SK-N-SH treated with all-trans-retinoic acid at 6 μM for 48 hours (cell line): Measurements from ENCODE around the gene LCORL.
"Not testable (repeated sequence)": the region's sequence is repeated elsewhere in the genome, so short reads cannot be mapped to it uniquely, and the experiment has no call there.

Experiments
- ATAC-seq: fragments of 200-7000 bp; cut with Tn5 transposase; 3 replicates; pipeline ENCODE4 v1.9.1; 2020; ENCODE audit warnings: mild to moderate bottlenecking, moderate library complexity
- ARNTL ChIP-seq: fragments of 450-650 bp; formaldehyde crosslinking; IDR thresholded peaks from 2 replicates; pipeline ENCODE4 v1.5.0; 2020; ENCODE audit warnings: low read depth, mild to moderate bottlenecking, moderate library complexity, borderline replicate concordance
- BACH2 ChIP-seq: fragments of 250-450 bp; sonication (Bioruptor Pico); IDR thresholded peaks from 2 replicates; pipeline ENCODE4 v1.9.0; 2021; ENCODE audit warnings: mild to moderate bottlenecking, borderline replicate concordance
- CSDC2 ChIP-seq: fragments of 250-450 bp; sonication (Bioruptor Pico); IDR thresholded peaks from 2 replicates; pipeline ENCODE4 v1.5.0; 2020; ENCODE audit warnings: mild to moderate bottlenecking, moderate library complexity
- ESRRG ChIP-seq: fragments of 250-450 bp; sonication (Bioruptor Pico); IDR thresholded peaks from 2 replicates; pipeline ENCODE4 v1.6.1; 2021; ENCODE audit warnings: mild to moderate bottlenecking
- ISL1 ChIP-seq: fragments of 250-450 bp; sonication (Bioruptor Pico); IDR thresholded peaks from 2 replicates; pipeline ENCODE4 v2.1.2; 2022; ENCODE audit warnings: mild to moderate bottlenecking, moderate library complexity
- PPARA ChIP-seq: fragments of 250-450 bp; sonication (Bioruptor Pico); IDR thresholded peaks from 2 replicates; pipeline ENCODE4 v1.5.0; 2020; ENCODE audit warnings: mild to moderate bottlenecking, borderline replicate concordance
- SNAI2 ChIP-seq: fragments of 250-450 bp; sonication (Bioruptor Pico); IDR thresholded peaks from 2 replicates; pipeline ENCODE4 v1.5.0; 2020; ENCODE audit warnings: mild to moderate bottlenecking, moderate library complexity
- TCF4 ChIP-seq: fragments of 250-450 bp; sonication (Bioruptor Pico); IDR thresholded peaks from 2 replicates; pipeline ENCODE4 v1.8.0; 2021; ENCODE audit warnings: mild to moderate bottlenecking, moderate library complexity, borderline replicate concordance
- TOX ChIP-seq: fragments of 250-450 bp; sonication (Bioruptor Pico); IDR thresholded peaks from 2 replicates; pipeline ENCODE4 v1.8.0; 2021; ENCODE audit warnings: mild to moderate bottlenecking, moderate library complexity, borderline replicate concordance
- ZC3H10 ChIP-seq: fragments of 250-450 bp; sonication (Bioruptor Pico); IDR thresholded peaks from 2 replicates; pipeline ENCODE4 v1.5.1; 2021; ENCODE audit warnings: mild to moderate bottlenecking, moderate library complexity
- ZFP3 ChIP-seq: fragments of 250-450 bp; sonication (Bioruptor Pico); IDR thresholded peaks from 2 replicates; pipeline ENCODE4 v1.5.0; 2020; ENCODE audit warnings: mild to moderate bottlenecking, moderate library complexity
- ZFP30 ChIP-seq: fragments of 450-650 bp; formaldehyde crosslinking; IDR thresholded peaks from 2 replicates; pipeline ENCODE4 v1.5.0; 2022; ENCODE audit warnings: mild to moderate bottlenecking, moderate library complexity
- ZNF565 ChIP-seq: fragments of 450-650 bp; formaldehyde crosslinking; conservative IDR thresholded peaks from 2 replicates; pipeline ENCODE4 v1.5.0; 2020; ENCODE audit warnings: low read depth, mild to moderate bottlenecking, moderate library complexity
- ZNF70 ChIP-seq: fragments of 450-650 bp; formaldehyde crosslinking; IDR thresholded peaks from 2 replicates; pipeline ENCODE4 v1.5.0; 2020; ENCODE audit warnings: mild to moderate bottlenecking, moderate library complexity
- ZNF8 ChIP-seq: fragments of 450-650 bp; formaldehyde crosslinking; IDR thresholded peaks from 2 replicates; pipeline ENCODE4 v1.5.0; 2020; ENCODE audit warnings: mild to moderate bottlenecking, moderate library complexity
- TF ChIP-seq, protein P1 (sequence below): fragments of 250-450 bp; sonication (Bioruptor Pico); IDR thresholded peaks from 2 replicates; pipeline ENCODE4 v1.5.0; 2020; ENCODE audit warnings: mild to moderate bottlenecking, moderate library complexity
- TF ChIP-seq, protein P2 (sequence below): fragments of 250-450 bp; sonication (Bioruptor Pico); IDR thresholded peaks from 2 replicates; pipeline ENCODE4 v1.5.1; 2020; ENCODE audit warnings: low read depth, mild to moderate bottlenecking, moderate library complexity
- TF ChIP-seq, protein P3 (sequence below): fragments of 250-450 bp; sonication (Bioruptor Pico); IDR thresholded peaks from 2 replicates; pipeline ENCODE4 v1.8.0; 2020; ENCODE audit warnings: mild to moderate bottlenecking, moderate library complexity, borderline replicate concordance
- TF ChIP-seq, protein P4 (sequence below): fragments of 250-450 bp; sonication (Bioruptor Pico); IDR thresholded peaks from 2 replicates; pipeline ENCODE4 v1.5.1; 2021; ENCODE audit warnings: mild to moderate bottlenecking, moderate library complexity
- TF ChIP-seq, protein P5 (sequence below): fragments of 250-450 bp; sonication (Bioruptor Pico); IDR thresholded peaks from 2 replicates; pipeline ENCODE4 v1.8.0; 2021; ENCODE audit warnings: low read depth, mild to moderate bottlenecking, moderate library complexity, borderline replicate concordance

The LCORL gene

DNA sequence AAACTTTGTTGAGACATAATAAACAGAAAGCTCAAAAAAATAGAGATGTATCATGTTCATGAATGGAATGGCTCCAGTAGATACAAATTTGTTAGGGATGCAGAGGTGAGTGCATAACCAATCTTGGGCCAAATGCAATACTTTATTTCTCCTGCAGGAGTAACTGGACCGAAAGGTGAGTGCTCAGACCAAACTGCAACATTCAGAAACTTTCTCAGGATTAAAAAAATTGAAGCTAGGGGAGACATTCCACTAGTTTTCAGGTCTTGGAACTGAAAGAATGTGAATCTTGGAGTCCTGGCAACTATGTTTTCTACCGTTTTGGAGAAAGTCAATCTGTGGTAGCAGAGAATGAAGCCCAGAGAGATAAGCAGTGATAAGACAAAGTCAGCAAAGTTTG is 21.2 kb upstream of the LCORL start (continued):
- TF ChIP-seq ISL1 (no peak), CSDC2 (CRISPR knock-in tag) (no peak), ZNF565 (CRISPR knock-in tag) (no peak), TOX (CRISPR knock-in tag) (no peak)

DNA sequence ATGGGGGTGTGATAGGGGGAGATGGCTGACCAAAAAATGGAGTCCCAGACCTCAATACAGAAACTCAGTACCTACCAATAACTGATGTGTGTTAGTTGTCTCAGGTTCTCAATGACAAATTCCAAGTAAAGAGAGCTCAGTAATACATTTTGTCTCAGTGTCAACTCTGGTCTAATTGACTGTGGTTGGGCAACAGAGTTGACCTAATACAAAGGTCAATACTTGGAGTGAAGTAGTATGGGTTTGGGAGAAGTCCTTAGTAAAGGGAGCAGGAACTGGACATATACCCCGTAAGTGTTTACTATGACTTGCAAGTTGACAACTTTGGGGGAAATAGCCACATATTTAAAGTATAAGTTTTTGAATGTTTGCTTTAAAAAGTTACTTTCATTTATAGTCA is 20.5 kb upstream of the LCORL start:
- ATAC-seq = no peak
- TF ChIP-seq PPARA (no peak), ZFP30 (no peak), ARNTL (CRISPR knock-in tag) (no peak), ESRRG (CRISPR knock-in tag) (no peak), ZNF565 (CRISPR knock-in tag) (no peak), ZNF8 (no peak), ZNF70 (CRISPR knock-in tag) (no peak)
- TF ChIP-seq, protein P1, sequence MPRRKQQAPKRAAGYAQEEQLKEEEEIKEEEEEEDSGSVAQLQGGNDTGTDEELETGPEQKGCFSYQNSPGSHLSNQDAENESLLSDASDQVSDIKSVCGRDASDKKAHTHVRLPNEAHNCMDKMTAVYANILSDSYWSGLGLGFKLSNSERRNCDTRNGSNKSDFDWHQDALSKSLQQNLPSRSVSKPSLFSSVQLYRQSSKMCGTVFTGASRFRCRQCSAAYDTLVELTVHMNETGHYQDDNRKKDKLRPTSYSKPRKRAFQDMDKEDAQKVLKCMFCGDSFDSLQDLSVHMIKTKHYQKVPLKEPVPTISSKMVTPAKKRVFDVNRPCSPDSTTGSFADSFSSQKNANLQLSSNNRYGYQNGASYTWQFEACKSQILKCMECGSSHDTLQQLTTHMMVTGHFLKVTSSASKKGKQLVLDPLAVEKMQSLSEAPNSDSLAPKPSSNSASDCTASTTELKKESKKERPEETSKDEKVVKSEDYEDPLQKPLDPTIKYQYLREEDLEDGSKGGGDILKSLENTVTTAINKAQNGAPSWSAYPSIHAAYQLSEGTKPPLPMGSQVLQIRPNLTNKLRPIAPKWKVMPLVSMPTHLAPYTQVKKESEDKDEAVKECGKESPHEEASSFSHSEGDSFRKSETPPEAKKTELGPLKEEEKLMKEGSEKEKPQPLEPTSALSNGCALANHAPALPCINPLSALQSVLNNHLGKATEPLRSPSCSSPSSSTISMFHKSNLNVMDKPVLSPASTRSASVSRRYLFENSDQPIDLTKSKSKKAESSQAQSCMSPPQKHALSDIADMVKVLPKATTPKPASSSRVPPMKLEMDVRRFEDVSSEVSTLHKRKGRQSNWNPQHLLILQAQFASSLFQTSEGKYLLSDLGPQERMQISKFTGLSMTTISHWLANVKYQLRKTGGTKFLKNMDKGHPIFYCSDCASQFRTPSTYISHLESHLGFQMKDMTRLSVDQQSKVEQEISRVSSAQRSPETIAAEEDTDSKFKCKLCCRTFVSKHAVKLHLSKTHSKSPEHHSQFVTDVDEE (CRISPR knock-in tag) = no peak

DNA sequence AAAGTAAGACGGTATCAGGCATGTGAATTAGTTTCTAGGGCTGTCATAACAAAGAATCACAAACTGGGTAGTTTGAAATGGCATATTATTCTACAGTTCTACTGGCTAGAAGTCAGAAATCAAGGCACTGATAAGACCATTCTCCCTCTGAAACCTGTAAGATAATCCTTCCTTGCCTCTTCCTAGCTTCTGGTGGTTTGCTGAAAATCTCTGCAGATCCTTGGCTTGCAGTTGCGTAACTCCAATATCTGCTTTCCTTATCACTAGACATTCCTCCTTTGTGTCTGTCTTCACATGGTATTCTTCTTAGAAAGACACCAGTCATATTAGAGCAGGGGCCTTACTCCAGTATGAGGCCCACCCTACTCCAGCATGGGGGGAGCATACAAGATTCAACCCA is 19.6 kb upstream of the LCORL start:
- no peak for ATAC-seq
- TF ChIP-seq ISL1 (no peak), ESRRG (CRISPR knock-in tag) (no peak), ZFP30 (no peak), ZFP3 (CRISPR knock-in tag) (no peak), SNAI2 (CRISPR knock-in tag) (no peak), ARNTL (CRISPR knock-in tag) (no peak)
- TF ChIP-seq, protein P1 (CRISPR knock-in tag) = no peak
- TF ChIP-seq, protein P2, sequence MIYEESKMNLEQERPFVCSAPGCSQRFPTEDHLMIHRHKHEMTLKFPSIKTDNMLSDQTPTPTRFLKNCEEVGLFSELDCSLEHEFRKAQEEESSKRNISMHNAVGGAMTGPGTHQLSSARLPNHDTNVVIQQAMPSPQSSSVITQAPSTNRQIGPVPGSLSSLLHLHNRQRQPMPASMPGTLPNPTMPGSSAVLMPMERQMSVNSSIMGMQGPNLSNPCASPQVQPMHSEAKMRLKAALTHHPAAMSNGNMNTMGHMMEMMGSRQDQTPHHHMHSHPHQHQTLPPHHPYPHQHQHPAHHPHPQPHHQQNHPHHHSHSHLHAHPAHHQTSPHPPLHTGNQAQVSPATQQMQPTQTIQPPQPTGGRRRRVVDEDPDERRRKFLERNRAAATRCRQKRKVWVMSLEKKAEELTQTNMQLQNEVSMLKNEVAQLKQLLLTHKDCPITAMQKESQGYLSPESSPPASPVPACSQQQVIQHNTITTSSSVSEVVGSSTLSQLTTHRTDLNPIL (CRISPR knock-in tag) = no peak

DNA sequence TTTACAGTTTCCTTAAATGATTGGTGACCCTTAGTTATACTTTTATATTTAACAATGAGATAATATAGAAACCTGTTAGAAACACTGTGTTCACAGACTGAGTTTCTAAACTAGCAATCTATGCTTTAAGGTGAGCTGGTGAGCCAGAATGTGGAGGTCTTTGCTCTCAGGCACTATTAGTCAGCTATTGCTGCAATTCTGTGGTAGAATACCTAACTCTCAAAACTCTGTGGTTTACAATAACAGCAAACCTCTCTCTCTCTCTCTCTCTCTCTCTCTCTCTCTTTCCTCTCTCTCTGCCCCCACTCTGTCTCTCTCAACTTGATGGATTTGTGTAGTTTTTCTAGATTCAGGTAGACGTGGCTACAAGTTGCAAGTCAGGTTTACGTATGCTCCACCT is 17.6 kb upstream of the LCORL start:
- TF ChIP-seq ESRRG (CRISPR knock-in tag) = no peak
- no peak for TF ChIP-seq BACH2 (CRISPR knock-in tag)
- TF ChIP-seq, protein P3, sequence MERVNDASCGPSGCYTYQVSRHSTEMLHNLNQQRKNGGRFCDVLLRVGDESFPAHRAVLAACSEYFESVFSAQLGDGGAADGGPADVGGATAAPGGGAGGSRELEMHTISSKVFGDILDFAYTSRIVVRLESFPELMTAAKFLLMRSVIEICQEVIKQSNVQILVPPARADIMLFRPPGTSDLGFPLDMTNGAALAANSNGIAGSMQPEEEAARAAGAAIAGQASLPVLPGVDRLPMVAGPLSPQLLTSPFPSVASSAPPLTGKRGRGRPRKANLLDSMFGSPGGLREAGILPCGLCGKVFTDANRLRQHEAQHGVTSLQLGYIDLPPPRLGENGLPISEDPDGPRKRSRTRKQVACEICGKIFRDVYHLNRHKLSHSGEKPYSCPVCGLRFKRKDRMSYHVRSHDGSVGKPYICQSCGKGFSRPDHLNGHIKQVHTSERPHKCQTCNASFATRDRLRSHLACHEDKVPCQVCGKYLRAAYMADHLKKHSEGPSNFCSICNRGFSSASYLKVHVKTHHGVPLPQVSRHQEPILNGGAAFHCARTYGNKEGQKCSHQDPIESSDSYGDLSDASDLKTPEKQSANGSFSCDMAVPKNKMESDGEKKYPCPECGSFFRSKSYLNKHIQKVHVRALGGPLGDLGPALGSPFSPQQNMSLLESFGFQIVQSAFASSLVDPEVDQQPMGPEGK = no peak
- no peak for TF ChIP-seq ZFP30
- no peak for TF ChIP-seq ZFP3 (CRISPR knock-in tag)
- TF ChIP-seq ZNF8 = no peak
- no peak for TF ChIP-seq CSDC2 (CRISPR knock-in tag)
- TF ChIP-seq, protein P4, sequence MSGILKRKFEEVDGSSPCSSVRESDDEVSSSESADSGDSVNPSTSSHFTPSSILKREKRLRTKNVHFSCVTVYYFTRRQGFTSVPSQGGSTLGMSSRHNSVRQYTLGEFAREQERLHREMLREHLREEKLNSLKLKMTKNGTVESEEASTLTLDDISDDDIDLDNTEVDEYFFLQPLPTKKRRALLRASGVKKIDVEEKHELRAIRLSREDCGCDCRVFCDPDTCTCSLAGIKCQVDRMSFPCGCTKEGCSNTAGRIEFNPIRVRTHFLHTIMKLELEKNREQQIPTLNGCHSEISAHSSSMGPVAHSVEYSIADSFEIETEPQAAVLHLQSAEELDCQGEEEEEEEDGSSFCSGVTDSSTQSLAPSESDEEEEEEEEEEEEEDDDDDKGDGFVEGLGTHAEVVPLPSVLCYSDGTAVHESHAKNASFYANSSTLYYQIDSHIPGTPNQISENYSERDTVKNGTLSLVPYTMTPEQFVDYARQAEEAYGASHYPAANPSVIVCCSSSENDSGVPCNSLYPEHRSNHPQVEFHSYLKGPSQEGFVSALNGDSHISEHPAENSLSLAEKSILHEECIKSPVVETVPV (CRISPR knock-in tag) = no peak
- TF ChIP-seq, protein P1 (CRISPR knock-in tag) = no peak
- TF ChIP-seq TOX (CRISPR knock-in tag) = no peak
- TF ChIP-seq ZNF565 (CRISPR knock-in tag) = no peak
- no peak for TF ChIP-seq TCF4
- TF ChIP-seq ISL1 = no peak
- TF ChIP-seq, protein P5, sequence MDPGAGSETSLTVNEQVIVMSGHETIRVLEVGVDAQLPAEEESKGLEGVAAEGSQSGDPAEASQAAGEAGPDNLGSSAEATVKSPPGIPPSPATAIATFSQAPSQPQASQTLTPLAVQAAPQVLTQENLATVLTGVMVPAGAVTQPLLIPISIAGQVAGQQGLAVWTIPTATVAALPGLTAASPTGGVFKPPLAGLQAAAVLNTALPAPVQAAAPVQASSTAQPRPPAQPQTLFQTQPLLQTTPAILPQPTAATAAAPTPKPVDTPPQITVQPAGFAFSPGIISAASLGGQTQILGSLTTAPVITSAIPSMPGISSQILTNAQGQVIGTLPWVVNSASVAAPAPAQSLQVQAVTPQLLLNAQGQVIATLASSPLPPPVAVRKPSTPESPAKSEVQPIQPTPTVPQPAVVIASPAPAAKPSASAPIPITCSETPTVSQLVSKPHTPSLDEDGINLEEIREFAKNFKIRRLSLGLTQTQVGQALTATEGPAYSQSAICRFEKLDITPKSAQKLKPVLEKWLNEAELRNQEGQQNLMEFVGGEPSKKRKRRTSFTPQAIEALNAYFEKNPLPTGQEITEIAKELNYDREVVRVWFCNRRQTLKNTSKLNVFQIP (CRISPR knock-in tag) = no peak
- TF ChIP-seq ZC3H10 = no peak
- no peak for TF ChIP-seq SNAI2 (CRISPR knock-in tag)
- ATAC-seq = no peak

DNA sequence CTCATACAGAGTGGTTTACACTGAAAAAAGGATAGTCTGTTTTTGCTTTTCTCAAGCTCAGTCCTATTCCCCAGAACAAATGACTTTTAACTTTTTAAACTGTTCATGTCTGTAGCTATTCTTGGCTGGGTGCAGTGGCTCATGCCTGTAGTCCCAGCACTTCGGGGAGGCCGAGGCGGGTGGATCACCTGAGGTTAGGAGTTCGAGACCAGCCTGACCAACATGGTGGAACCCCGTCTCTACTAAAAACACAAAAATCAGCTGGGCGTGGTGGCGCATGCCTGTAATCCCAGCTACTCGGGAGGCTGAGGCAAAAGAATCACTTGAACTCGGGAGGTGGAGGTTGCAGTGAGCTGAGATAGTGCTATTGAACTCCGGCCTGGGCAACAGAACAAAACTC is 14.8 kb upstream of the LCORL start:
- ATAC-seq = not testable (repeated sequence)
